K562 (cell line): ENCODE measurements around the gene DARS1. TPM values are rescaled to one million over a fixed set of nuclear protein-coding genes. Genes with fewer than 3 reads are reported as not detected.
"Not testable (repeated sequence)": the region's sequence is repeated elsewhere in the genome, so short reads cannot be mapped to it uniquely, and the experiment has no call there.

Source experiments
- ATAC-seq: fragments of 200-7000 bp; cut with Tn5 transposase; 3 replicates; pipeline ENCODE4 v1.9.1; 2020; ENCODE audit warnings: moderate library complexity
- BruUV-seq: library from RNA; stranded (reverse); fragments of 400-500 nt; replicated peaks from 2 replicates; lab custom pipeline; 2021; lab: Mats Ljungman, UMichigan
- CTCF ChIA-PET: fragments of 300-600 bp; formaldehyde crosslinking; extraction: SDS; loops from one replicate; lab custom pipeline; 2021; ENCODE audit warnings: low intra/inter-chr PET ratio; lab: Yijun Ruan, JAX
- POLR2A ChIA-PET: fragments of 300-600, 350-650 bp; sonication (Branson Sonifier 250); formaldehyde crosslinking; extraction: SDS; loops from one replicate; lab custom pipeline; 2021; ENCODE audit warnings: antibody characterized with exemption, inconsistent platforms; lab: Yijun Ruan, JAX
- DNase-seq, 4 experiments: peaks; one replicate each; pipeline versions ENCODE4 v3.0.0 to v3.0.0-alpha.2; 2011 to 2018; ENCODE audit warnings: low spot score in 3 of 4, mixed read lengths in 3 of 4; ENCODE audit errors: extremely low read depth in 1 of 4
- FAIRE-seq: peaks from 2 replicates; lab custom pipeline; 2011; peaks lifted over from hg19 to GRCh38; lab: Jason Lieb, UNC
- H2AFZ ChIP-seq: 2 replicates; pipeline ENCODE4 v1.6.0; 2011; ENCODE audit warnings: low read depth, low read length, control low read depth, inconsistent platforms
- H3K27ac ChIP-seq: fragments of 200-600 bp; 3 replicates; pipeline ENCODE4 v1.8.0; 2011; ENCODE audit warnings: low read depth, mild to moderate bottlenecking, control low read depth, inconsistent platforms, low read length, moderate library complexity, mixed read lengths; ENCODE audit errors: extremely low read depth
- H3K27me3 ChIP-seq, 2 experiments: fragments of 300-600 bp in 1 of 2; 2 replicates in 1 of 2; 3 replicates in 1 of 2; pipeline versions ENCODE4 v1.6.0 to v1.8.0; 2011; ENCODE audit warnings: inconsistent platforms in 2 of 2, low read length in 2 of 2, mild to moderate bottlenecking in 1 of 2, mixed read lengths in 1 of 2, moderate library complexity in 1 of 2; ENCODE audit not compliant: control insufficient read depth in 2 of 2, insufficient read depth in 2 of 2
- H3K36me3 ChIP-seq: fragments of 300-600 bp; 3 replicates; pipeline ENCODE4 v1.8.0; 2011; ENCODE audit warnings: mild to moderate bottlenecking, low read length, inconsistent platforms; ENCODE audit not compliant: control insufficient read depth, insufficient read depth
- H3K4me1 ChIP-seq, 2 experiments: fragments of 200-600 bp in 1 of 2; replicated peaks in 1 of 2; 2 replicates in 1 of 2; 3 replicates in 1 of 2; pipeline versions ENCODE4 v1.5.1 to v1.8.0; 2011; ENCODE audit warnings: inconsistent platforms in 2 of 2, low read length in 2 of 2, mild to moderate bottlenecking in 1 of 2, mixed read lengths in 1 of 2, moderate library complexity in 1 of 2; ENCODE audit not compliant: control insufficient read depth in 2 of 2, insufficient read depth in 2 of 2
- H3K4me2 ChIP-seq: 2 replicates; pipeline ENCODE4 v1.6.1; 2011; ENCODE audit warnings: low read length, control low read depth, inconsistent platforms, mixed read lengths; ENCODE audit not compliant: insufficient read depth
- H3K4me3 ChIP-seq: fragments of 200-600 bp; sonication (generic), shearing (Covaris generic); 2 replicates; pipeline ENCODE4 v1.5.1; 2016; ENCODE audit warnings: control low read depth, inconsistent platforms
- H3K79me2 ChIP-seq: fragments of 200-600 bp; 3 replicates; pipeline ENCODE4 v1.8.0; 2011; ENCODE audit warnings: low read length, inconsistent platforms; ENCODE audit not compliant: control insufficient read depth, insufficient read depth
- H3K9ac ChIP-seq, 2 experiments: 2 replicates each; pipeline versions ENCODE4 v1.6.0 to v1.6.1; 2011; ENCODE audit warnings: low read depth in 2 of 2, low read length in 2 of 2, control low read depth in 1 of 2, inconsistent platforms in 1 of 2, mild to moderate bottlenecking in 1 of 2, mixed read lengths in 1 of 2; ENCODE audit not compliant: insufficient read depth in 1 of 2
- H3K9me1 ChIP-seq: one replicate; pipeline ENCODE4 v1.6.0; 2011; ENCODE audit warnings: inconsistent platforms, mild to moderate bottlenecking, low read length, moderate library complexity; ENCODE audit not compliant: control insufficient read depth, insufficient read depth
- H3K9me3 ChIP-seq: replicated peaks from 2 replicates; pipeline ENCODE4 v1.5.1; 2011; ENCODE audit warnings: low read depth, low read length, inconsistent platforms; ENCODE audit not compliant: control insufficient read depth, insufficient read depth
- H4K20me1 ChIP-seq: replicated peaks from 2 replicates; pipeline ENCODE4 v1.6.1; 2011; ENCODE audit warnings: low read length, inconsistent platforms, mixed read lengths; ENCODE audit not compliant: control insufficient read depth, insufficient read depth
- BCL6 ChIP-seq: fragments of 250-450 bp; sonication (Bioruptor Pico); IDR thresholded peaks from 2 replicates; pipeline ENCODE4 v1.4.0; 2020
- MXD1 ChIP-seq: fragments of 250-450 bp; sonication (Bioruptor Pico); IDR thresholded peaks from 2 replicates; pipeline ENCODE4 v1.8.0; 2021; ENCODE audit warnings: borderline replicate concordance, mild to moderate bottlenecking, moderate library complexity; ENCODE audit not compliant: poor library complexity, severe bottlenecking
- NFYB ChIP-seq: IDR thresholded peaks from 2 replicates; pipeline ENCODE4 v1.6.1; 2011; ENCODE audit warnings: mild to moderate bottlenecking, moderate library complexity; ENCODE audit not compliant: insufficient read length; ENCODE audit errors: extremely low read depth
- REST ChIP-seq, 2 experiments: fragments of 450-650 bp; formaldehyde crosslinking in 1 of 2; IDR thresholded peaks; 2 replicates each; pipeline versions ENCODE4 v1.4.0 to v1.6.1; 2014 to 2020; ENCODE audit warnings: mild to moderate bottlenecking in 2 of 2, borderline replicate concordance in 1 of 2, low read depth in 1 of 2
- SIRT6 ChIP-seq: IDR thresholded peaks from one replicate; pipeline ENCODE4 v1.6.1; 2012; ENCODE audit warnings: low read depth, mild to moderate bottlenecking, control low read depth, inconsistent platforms, low read length, moderate library complexity
- ZNF324 ChIP-seq: fragments of 250-450 bp; sonication (Bioruptor Pico); IDR thresholded peaks from 2 replicates; pipeline ENCODE4 v1.4.0; 2020; ENCODE audit warnings: mild to moderate bottlenecking
- WGBS: fragments of 100-300 bp; shearing (Covaris generic); methylation state at CpG from one replicate; pipeline ENCODE4 v1.1.6; 2016; ENCODE audit warnings: low coverage, mixed read lengths; ENCODE audit not compliant: insufficient coverage; ENCODE audit errors: missing lambda C conversion rate; 5-methylcytosine and 5-hydroxymethylcytosine counted together
- in situ Hi-C: fragments of 300-500 bp; cut with MboI; formaldehyde crosslinking; loops from 4 replicates; pipeline ENCODE4 v1.15.0; 2018; ENCODE audit warnings: inconsistent platforms, mixed read lengths
- intact Hi-C: fragments of 100-400 bp; cut with micrococcal nuclease; formaldehyde crosslinking; loops from 2 replicates; pipeline ENCODE4 v1.14.2; 2022
- polyA plus RNA-seq, 8 experiments: library from polyadenylated mRNA; depleted of rRNA in 4 of 8; stranded (reverse) in 5 of 8; unstranded in 3 of 8; fragments of >200 nt; fragmentation: Nextera tagmentation in 2 of 8; fragmentation: Illumina TruSeq in 1 of 8; extraction: Ambion mirVana in 2 of 8; extraction: Trizol in 1 of 8; gene quantifications; 2 replicates each; pipeline versions ENCODE4 v1.2.1 to v1.2.3, GENCODE V29; 2011 to 2014; ENCODE audit warnings: inconsistent platforms in 1 of 8, missing spikeins in 1 of 8
- total RNA-seq, 7 experiments: library from RNA; depleted of rRNA in 6 of 7; stranded (reverse); fragments of >200 nt in 6 of 7; fragmentation: Illumina TruSeq in 2 of 7; extraction: Trizol in 2 of 7; gene quantifications; 2 replicates each; pipeline versions ENCODE4 v1.2.1 to v1.2.3, GENCODE V29; 2011 to 2021; ENCODE audit warnings: low replicate concordance in 1 of 7

DARS1 gene
- total and polyA plus RNA-seq, 9 of the 15 experiments (the other 6 are each of a cell fraction or from before 2014, with no cell fraction given): 91.5 to 239 (median 98.0) TPM

- in situ Hi-C loops: not testable (repeated sequence)
Observed at GRCh38 chr2:135888587-135888986, 96.8 kb downstream of the DARS1 start.

GRCh38 chr2:135885709-135886108, 99.7 kb downstream of the DARS1 start:
- Histone ChIP-seq H4K20me1 (no peaks in the 10 kb centered on the region), H3K36me3 (no peaks in the 10 kb centered on the region), H3K9ac (no peak overlapping the region), H3K27me3 (0 out of 5 replicates have a peak, but pooled peaks cover 3 to 5% of the 10 kb centered on the region in 2 experiments), H3K27ac (no peak overlapping the region), H2AFZ (no peak overlapping the region), H3K4me1 (no peaks in the 10 kb centered on the region; a peak in 1 of 5 replicates), H3K4me2 (no peak overlapping the region), H3K4me3 (no peak overlapping the region), H3K9me3 (no peaks in the 10 kb centered on the region; the same call in 1 of the 2 replicates), H3K9me1 (no peaks in the 10 kb centered on the region), H3K79me2 (no peaks in the 10 kb centered on the region)
- in situ Hi-C loops (no loop called here), intact Hi-C loops (no loop called here)
- 12% methylated on average over 4 of the region's 4 CpGs for WGBS
- no peak for DNase-seq
- BruUV-seq: no TSS peak
- no peak; the same call in 2 of the 3 replicates for ATAC-seq
- POLR2A ChIA-PET: interaction anchor here (1.1 to 3.3 kb wide), 2 partner anchors 8 to 10 kb away, joined by 3 to 18 read pairs; partner anchors contain the start of gene MCM6
- CTCF ChIA-PET: no interaction called here
- no peak for FAIRE-seq
- TF ChIP-seq MXD1 (no peak), REST (IDR thresholded peaks at IDR 0.05; ENCODE audit: borderline replicate concordance) (no peak), REST (CRISPR knock-in tag; IDR thresholded peaks at IDR 0.05; ENCODE audit: low read depth) (no peak), ZNF324 (CRISPR knock-in tag) (no peak), BCL6 (no peak), SIRT6 (no peak)

More at GRCh38 chr2:135888587-135888986, 96.8 kb downstream of the DARS1 start:
- TF ChIP-seq NFYB: peak; percentile 75
- H2AFZ ChIP-seq, BruUV-seq, H3K9ac ChIP-seq, intact Hi-C loops, H3K4me2 ChIP-seq, H3K79me2 ChIP-seq, DNase-seq, H3K9me3 ChIP-seq, H3K4me1 ChIP-seq, ATAC-seq, H3K36me3 ChIP-seq, CTCF ChIA-PET, H3K27me3 ChIP-seq, FAIRE-seq, H3K9me1 ChIP-seq, H3K4me3 ChIP-seq, H4K20me1 ChIP-seq, H3K27ac ChIP-seq: not testable (repeated sequence)
- POLR2A ChIA-PET: interaction anchor here (1.0 kb wide), 1 partner anchor 12 kb away, joined by 5 read pairs; the partner anchor contains the start of gene MCM6
- WGBS: 28% methylated on average over 5 of the region's 5 CpGs
